ENCODE data around the gene HOXD3. TPM values are rescaled to one million over a fixed set of nuclear protein-coding genes. Genes with fewer than 3 reads are reported as not detected.

Gene HOXD3
- total RNA-seq, 2 donors from 2014 or later: not detected

DNA sequence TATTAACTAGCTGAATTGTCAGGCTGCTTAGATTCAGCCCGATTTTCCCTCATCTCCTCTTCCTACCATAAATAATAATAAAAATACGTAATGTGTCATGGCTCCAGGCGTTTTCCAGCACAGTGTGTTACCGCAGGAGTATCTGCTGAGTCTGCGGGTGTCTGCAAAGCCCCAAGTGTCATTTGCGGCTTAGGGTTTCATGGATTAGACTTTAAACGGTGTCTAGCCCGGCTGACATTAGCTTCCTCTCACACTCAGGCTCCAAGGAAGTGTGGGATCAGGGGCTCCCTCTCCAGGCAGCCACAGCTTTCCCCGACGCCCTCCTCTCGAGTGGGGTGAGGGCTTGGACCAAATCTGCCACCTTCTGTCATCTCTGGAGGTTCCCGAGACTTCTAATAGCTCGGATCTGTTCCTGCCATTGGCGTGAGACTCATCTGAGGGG is 17.3 kb downstream of the HOXD3 start:
- peaks cover 0 to 17% of the 10 kb centered on the region in 2 donors for H3K36me3 Mint-ChIP-seq
- ATAC-seq (no peak), DNase-seq (ENCODE audit: low spot score in 2 of 2) (no peak)
- no peak overlapping the region for H3K27ac Mint-ChIP-seq
- no peaks in the 10 kb centered on the region for H3K9me3 Mint-ChIP-seq

DNA sequence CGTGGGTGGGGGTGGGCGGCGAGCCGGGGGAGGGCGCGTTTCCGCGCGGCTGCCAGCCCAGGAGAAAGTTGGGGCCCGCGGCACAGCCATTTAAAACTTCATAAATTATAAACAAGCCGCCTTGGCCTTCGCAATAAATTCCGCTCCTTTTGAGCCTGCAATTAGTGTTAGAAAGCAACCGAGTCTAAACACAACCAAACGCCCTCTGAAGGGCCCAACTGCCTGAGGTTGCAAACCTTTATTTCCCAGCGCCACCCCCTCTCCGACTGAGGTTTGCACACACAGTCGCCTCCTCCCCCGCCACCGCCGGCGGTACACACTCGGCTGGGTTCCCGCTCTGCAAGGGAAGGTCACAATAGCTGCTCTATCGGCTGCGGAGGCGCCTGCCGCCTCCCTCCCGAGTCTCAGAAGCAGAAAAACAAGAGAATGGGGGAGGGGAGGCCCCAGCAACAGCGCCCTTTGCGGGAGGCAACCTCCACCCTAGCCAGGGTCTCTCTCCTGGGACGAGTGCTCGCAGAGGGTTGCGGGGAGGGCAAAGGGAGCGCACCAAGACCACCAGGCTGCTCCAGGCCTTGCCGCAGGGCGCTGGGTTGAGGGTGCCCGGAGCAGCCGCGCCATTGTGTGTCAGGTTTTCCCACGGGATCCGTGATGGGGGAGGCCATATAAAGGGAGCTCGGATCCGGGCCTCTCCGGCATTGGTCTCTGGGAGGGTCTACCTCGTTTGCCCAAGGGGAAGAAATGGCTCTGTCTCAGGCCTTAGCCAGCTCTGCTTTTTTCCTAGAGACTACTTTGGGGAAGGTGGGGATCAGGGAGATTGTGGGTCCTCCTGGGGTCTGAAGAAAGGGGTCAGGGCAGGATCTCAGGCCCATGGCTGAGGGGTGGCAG is 18.0 kb downstream of the HOXD3 start:
- no peaks in the 10 kb centered on the region for H3K9me3 Mint-ChIP-seq
- peak in 1 of 2 donors; percentile 62 for ATAC-seq
- DNase-seq (ENCODE audit: low spot score in 2 of 2): no peak
- peaks cover 0 to 24% of the 10 kb centered on the region in 2 donors for H3K36me3 Mint-ChIP-seq
- peak overlapping the region in 1 of 2 donors; percentile 50 for H3K27ac Mint-ChIP-seq

DNA sequence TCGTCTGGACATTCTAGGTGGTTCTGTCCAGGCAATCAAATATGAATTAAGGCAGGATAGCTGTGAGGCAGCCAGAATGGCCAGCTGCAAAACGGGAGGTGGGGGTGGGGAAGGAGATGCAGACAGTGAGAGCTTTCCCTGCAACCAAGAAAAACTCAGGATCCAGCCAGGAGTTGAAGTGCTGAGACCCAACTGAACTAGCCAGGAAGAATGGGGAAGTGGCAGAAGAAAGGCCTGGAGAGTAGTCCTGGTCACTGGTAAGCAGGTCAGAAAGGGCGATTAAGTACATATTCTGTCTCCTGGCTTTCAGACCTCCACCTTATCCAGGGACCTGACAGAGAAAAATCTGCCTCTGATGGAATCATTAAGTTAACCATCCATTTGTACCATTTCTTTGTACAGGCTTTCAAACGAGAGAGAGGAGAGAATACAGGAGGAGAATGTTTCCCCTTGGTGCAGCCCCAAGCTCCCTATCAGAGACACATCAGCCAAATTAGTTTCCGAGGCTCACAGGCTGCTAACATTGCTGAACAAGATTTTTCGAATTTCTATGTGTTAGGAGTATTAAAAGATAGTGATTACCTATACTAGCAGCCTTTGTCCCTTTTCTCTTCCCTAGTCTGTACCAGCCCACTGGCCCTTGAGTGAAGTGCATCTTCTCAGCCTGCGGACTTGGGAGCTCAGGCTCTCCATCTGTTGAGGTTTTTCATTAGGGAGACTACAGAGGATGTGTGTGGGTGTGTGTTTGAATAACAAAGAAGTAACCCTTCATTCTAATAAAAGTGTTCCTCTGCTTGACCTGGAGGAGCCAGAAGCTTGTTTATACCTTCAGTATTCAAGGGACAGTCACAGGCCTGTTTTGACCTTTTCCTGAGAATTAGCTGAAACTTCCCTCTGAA is 18.9 kb downstream of the HOXD3 start:
- Mint-ChIP-seq H3K27ac (no peak overlapping the region), H3K36me3 (peaks cover 0 to 24% of the 10 kb centered on the region in 2 donors), H3K9me3 (no peaks in the 10 kb centered on the region)
- no peak for ATAC-seq
- no peak for DNase-seq (ENCODE audit: low spot score in 2 of 2)

DNA sequence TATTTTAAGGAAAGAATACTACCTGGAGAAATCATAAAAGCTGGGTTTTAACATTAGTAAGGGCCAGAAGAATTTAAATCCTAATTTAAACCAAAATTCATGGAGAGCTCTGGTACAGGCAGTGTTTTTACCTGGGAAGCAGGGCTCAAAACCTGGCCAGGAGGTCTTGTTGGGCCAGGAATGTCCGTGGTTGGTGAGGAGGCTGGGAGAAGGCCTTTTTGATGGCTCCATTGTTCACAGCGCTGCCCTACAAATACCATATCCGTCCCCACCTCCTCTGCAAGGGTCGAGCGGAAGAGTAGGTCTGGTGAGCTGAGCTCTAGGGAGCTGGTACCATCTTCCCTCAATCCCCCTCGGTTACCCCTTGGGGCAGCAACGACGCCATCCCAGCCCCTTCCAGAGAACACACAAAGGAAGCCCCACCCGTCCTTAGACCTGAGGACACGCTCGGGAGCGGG is 20.5 kb downstream of the HOXD3 start:
- ATAC-seq: no peak
- peaks cover 0 to 24% of the 10 kb centered on the region in 2 donors for H3K36me3 Mint-ChIP-seq
- peak overlapping the region in 1 of 2 donors; percentile 14 for H3K27ac Mint-ChIP-seq
- H3K9me3 Mint-ChIP-seq: no peaks in the 10 kb centered on the region
- no peak for DNase-seq (ENCODE audit: low spot score in 2 of 2)

DNA sequence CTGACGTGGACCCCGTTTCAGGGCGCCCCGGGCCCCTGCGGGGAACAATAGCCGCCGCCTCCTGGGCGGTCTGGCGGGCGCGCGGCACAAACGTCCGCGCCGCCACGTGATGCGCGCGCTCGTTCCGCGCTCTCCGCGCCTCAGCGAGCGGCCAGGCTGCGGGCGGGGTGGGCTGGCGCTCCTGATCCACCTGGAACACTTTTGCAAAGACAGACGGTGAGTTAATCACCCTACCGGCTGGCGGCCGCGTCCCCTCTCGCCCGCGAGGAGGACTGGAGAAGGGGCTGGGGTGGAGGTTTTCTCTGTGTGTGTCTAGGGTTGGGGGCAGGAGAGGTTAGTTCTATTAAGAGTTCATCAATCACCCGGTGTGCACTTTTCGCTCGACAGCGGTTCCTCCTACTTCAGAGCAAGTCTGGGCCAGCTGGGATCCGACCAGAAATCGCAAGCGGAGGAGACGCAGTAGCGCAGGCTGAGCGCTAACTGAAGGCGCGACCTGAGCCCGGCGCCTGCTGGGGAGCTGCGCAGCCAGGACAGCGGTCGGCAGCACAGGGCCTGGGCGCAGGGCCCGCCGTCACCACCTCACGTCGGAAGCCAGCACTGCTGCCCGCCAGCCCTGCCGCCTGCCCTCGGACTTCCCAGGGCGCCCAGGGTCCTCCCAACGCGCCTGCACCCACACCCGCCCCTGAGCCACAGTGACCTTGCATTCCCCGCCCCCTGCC is 21.1 kb downstream of the HOXD3 start:
- peak in 1 of 2 donors; percentile 18 for DNase-seq (ENCODE audit: low spot score in 2 of 2)
- Mint-ChIP-seq H3K27ac (no peak overlapping the region), H3K9me3 (no peaks in the 10 kb centered on the region), H3K36me3 (peaks cover 0 to 24% of the 10 kb centered on the region in 2 donors)
- peak in 1 of 2 donors; percentile 61 for ATAC-seq

DNA sequence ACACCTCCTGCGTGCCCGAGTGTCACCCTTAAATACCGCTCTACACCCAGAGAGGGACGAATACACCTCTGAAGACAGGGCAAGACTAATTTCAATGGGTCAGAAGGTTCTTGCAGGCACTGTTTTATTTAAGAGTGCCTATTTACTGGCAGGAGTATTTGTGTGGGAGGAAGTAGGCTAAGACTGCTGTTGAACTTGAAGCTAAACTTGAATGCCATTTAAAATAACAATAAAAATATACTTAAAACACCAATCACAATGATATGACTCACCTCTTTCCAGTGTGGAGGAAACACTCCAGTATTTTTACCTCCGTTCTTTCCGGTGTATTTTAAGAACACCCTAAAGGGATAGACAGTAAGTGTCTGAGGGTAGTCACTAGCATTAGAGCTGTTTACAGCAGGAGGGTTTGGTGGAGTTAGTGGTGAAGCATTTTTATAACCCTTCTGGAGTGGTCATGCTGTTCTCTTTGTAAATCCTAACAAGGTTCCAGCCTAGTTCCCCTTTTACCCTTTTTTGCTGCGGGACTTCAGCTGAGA is 21.7 kb downstream of the HOXD3 start:
- Mint-ChIP-seq H3K36me3 (peaks cover 0 to 24% of the 10 kb centered on the region in 2 donors), H3K9me3 (no peaks in the 10 kb centered on the region), H3K27ac (no peak overlapping the region)
- ATAC-seq (no peak), DNase-seq (ENCODE audit: low spot score in 2 of 2) (no peak)

DNA sequence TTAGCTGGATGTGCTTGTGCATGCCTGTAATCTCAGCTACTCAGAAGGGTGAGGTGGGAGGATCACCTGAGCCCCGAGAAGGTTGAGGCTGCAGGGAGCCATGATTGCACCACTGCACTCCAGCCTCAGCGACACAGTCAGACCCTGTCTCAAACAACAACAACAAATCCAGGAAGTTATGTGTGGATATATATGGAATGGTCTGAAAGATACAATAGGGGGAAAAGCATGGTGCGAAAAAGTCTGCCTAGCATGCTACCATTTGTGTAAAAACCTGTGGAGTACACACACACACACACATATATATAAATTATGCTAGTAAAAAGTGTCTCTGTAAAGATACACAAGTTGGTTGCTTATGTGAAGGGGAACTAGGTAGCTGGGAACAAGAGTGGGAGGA is 24.4 kb downstream of the HOXD3 start:
- Mint-ChIP-seq H3K36me3 (peaks cover 5 to 19% of the 10 kb centered on the region in 2 donors), H3K27ac (no peak overlapping the region), H3K9me3 (no peaks in the 10 kb centered on the region)
- DNase-seq (ENCODE audit: low spot score in 2 of 2) (no peak), ATAC-seq (no peak)

DNA sequence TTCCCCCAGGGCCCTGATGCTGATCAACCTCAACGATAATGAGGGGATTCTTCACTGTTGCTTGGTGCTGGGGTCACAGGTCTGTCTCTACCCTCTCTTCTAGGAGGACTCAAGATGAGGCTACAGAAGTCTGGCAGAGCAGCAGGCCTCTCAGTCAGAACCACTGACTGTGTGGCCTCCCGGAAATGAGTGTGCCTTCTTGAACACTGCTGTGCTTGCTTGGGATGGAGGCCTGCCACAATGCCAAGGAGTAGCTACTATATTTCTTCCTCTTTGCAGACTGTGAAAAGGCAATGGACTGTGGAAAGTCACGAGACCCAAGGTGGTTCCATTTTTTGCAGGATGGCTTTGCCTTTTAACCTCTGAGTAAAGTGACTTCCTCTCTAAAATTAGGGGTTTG is 25.6 kb downstream of the HOXD3 start:
- Mint-ChIP-seq H3K9me3 (no peaks in the 10 kb centered on the region), H3K36me3 (peaks cover 13 to 24% of the 10 kb centered on the region in 2 donors), H3K27ac (no peak overlapping the region)
- no peak for DNase-seq (ENCODE audit: low spot score in 2 of 2)
- ATAC-seq: no peak

DNA sequence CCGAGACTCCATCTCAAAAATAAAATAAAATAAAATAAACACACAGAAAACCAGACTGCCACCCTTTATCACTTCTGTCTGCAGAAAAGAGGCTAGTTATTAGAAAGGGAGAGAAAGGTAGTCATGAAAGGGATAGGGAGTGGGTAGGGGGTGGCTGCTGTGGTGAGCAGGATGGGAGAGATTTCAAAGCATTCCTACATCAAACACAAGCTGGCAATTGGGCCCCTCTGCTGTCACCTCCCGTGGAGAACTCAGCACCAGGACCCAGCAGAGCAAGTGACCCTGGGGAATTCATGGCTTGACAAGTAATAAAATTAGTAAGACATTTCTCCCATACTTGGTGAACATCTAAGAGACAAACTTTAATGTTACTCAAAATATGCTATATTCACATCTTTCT is 27.6 kb downstream of the HOXD3 start:
- no peaks in the 10 kb centered on the region for H3K9me3 Mint-ChIP-seq
- DNase-seq (ENCODE audit: low spot score in 2 of 2) (no peak), ATAC-seq (no peak)
- H3K36me3 Mint-ChIP-seq: peaks cover 18 to 22% of the 10 kb centered on the region in 2 donors
- H3K27ac Mint-ChIP-seq: no peak overlapping the region

DNA sequence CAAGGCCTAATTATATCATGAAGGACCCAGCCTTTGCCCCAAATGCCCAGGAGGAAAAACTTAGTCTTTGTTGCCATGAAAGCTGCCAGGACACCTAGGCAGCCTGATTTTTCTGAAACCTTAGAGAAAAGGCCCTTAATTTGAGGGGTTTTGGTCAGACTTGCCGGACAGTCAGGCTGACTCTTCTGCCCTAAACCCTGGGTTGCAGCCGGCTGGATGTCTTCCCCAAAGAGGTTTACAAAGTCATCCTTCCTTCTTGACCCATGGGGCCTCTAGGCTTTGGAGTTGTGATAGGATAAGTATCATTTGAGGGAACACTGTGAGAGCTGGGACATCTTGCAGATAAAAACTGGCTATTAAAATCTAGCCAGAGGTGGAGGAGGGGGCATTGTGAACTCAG is 28.9 kb downstream of the HOXD3 start:
- no peak for ATAC-seq
- no peaks in the 10 kb centered on the region for H3K9me3 Mint-ChIP-seq
- H3K27ac Mint-ChIP-seq: no peak overlapping the region

DNA sequence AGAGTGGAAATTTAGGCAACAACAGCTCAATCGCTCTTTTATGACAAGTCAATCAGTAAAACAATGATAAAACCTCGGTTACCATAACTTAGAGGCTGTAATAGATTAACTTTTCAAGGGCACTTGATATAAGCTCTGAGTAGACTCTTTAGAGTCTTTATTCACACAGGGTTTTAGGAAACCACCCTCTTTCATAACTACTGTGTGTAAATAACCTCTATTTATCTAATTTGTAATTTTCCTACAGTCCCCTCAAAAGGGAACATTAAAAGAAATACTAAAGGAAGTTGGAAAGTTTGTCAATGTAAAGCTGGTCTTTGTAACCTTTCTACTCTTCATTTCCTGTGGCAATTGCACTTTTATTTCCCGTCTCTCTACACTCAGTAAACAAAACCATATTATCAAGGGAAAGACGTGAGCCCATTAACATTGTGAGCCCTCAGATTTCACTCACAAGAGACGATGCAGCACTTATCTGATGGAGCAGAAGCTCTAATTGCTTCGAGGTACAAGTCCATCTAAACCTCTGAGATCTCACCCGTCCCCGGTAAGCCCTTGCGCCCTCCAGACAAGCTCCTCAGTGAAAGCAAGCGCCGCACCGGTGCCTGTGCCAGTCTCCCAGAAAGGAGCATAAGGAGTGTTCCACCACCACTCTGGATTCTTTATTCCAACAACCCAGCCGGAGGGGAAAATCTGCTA is 30.2 kb downstream of the HOXD3 start:
- peak in 1 of 2 donors; percentile 7 for DNase-seq (ENCODE audit: low spot score in 2 of 2)
- peak in 1 of 2 donors; percentile 37 for ATAC-seq
- H3K27ac Mint-ChIP-seq: no peak overlapping the region
- no peaks in the 10 kb centered on the region for H3K9me3 Mint-ChIP-seq
- peaks cover 18% of the 10 kb centered on the region in 2 donors for H3K36me3 Mint-ChIP-seq

More for the DNA sequence above, 28.9 kb downstream of the HOXD3 start:
- DNase-seq (ENCODE audit: low spot score in 2 of 2): no peak
- peaks cover 18% of the 10 kb centered on the region in 2 donors for H3K36me3 Mint-ChIP-seq

DNA sequence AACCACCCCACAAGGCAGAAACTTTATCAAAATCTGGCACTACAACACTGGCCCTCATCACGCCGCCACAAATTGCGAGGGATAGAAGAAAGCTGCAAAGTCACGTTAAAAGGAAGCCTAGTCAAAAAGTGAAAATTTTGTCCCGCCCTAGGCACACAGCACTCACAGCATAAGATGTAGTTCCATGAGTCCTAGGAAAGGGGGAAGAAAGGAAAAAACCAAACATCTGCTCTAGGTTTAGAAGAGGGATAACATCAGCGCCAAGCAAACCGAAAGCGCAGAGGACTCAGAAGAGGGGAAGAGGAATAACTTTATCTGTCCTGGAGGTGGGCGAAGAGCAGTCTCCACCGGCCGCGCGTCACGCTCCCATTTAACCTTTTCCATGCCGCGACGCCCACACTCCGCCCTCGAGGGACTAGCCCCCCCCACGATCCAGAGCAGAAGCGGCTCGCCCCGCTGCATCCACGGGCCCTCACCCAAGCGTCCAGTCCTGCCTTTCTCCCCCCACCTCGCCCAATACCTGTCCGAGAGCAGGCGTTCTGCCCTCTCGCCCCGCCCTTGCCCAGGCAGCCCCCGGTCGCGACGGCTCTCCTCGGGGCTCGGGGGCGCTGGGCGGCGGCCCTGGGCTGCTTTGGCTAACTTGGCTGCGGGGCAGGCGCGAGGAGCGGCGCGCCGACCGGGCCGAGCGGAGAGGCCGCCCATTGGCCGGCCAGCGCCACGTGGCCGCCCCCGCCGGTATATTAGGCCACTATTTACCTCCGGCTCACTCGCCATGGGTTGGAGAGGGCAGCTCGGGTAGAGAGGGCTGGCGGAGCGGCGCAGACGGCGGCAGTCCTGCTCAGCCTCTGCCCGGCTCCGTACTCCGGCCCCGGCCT is 31.0 kb downstream of the HOXD3 start, which contains the start of gene HOXD1:
Gene HOXD1, plus strand, starts transcription at position 770 of the 875 bp plus-strand sequence. CDS start 134 bp downstream, outside the sequence.
- no peaks in the 10 kb centered on the region for H3K9me3 Mint-ChIP-seq
- H3K36me3 Mint-ChIP-seq: peaks cover 18% of the 10 kb centered on the region in 2 donors
- DNase-seq (ENCODE audit: low spot score in 2 of 2): peak in 1 of 2 donors; percentile 8
- no peak within 1 kb of the TSS for H3K27ac Mint-ChIP-seq
- ATAC-seq: peak; percentile 44 to 63

DNA sequence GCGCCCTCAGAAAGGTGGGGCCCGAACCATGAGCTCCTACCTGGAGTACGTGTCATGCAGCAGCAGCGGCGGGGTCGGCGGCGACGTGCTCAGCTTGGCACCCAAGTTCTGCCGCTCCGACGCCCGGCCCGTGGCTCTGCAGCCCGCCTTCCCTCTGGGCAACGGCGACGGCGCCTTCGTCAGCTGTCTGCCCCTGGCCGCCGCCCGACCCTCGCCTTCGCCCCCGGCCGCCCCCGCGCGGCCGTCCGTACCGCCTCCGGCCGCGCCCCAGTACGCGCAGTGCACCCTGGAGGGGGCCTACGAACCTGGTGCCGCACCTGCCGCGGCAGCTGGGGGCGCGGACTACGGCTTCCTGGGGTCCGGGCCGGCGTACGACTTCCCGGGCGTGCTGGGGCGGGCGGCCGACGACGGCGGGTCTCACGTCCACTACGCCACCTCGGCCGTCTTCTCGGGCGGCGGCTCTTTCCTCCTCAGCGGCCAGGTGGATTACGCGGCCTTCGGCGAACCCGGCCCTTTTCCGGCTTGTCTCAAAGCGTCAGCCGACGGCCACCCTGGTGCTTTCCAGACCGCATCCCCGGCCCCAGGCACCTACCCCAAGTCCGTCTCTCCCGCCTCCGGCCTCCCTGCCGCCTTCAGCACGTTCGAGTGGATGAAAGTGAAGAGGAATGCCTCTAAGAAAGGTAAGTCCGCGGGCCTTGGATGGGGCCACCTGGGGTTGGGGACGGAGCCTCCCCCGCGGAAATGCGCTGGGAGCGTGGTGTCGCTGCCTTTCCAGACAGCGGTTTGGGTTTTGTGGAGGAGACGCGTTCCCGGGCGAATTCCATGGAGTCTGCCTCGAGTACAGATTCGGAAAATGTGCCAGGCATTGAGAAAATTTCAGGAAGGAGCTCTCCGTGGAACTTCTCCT is 31.9 kb downstream of the HOXD3 start:
- Mint-ChIP-seq H3K9me3 (no peaks in the 10 kb centered on the region), H3K27ac (no peak overlapping the region), H3K36me3 (peaks cover 18% of the 10 kb centered on the region in 2 donors)
- DNase-seq (ENCODE audit: low spot score in 2 of 2) (no peak), ATAC-seq (peak; percentile 13 to 29)
